ENCODE measurements around the gene NIPBL.
"Not testable (repeated sequence)": the region's sequence is repeated elsewhere in the genome, so short reads cannot be mapped to it uniquely, and the experiment has no call there.

Gene NIPBL

GRCh38 chr5:36904677-36905076 is 28.1 kb downstream of the NIPBL start:
- TF ChIP-seq CTCF (IDR thresholded peaks at IDR 0.05; ENCODE audit: low read depth, low read length, missing control alignments), result no peak
- H3K4me3 ChIP-seq (ENCODE audit: low read depth, low read length), result no peak overlapping the region
- no peak for DNase-seq (ENCODE audit: low read depth)

GRCh38 chr5:36908544-36909260 is 32.1 kb downstream of the NIPBL start:
- no peak overlapping the region for H3K4me3 ChIP-seq (ENCODE audit: low read depth, low read length)
- TF ChIP-seq CTCF (IDR thresholded peaks at IDR 0.05; ENCODE audit: low read depth, low read length, missing control alignments), result no peak
- no peak for DNase-seq (ENCODE audit: low read depth)

GRCh38 chr5:36915653-36916052 is 39.1 kb downstream of the NIPBL start:
- TF ChIP-seq CTCF (IDR thresholded peaks at IDR 0.05; ENCODE audit: low read depth, low read length, missing control alignments), result no peak
- no peak for DNase-seq (ENCODE audit: low read depth)

GRCh38 chr5:36916614-36917013 is 40.0 kb downstream of the NIPBL start:
- not testable (repeated sequence) for DNase-seq (ENCODE audit: low read depth); H3K4me3 ChIP-seq (ENCODE audit: low read depth, low read length)

More at GRCh38 chr5:36915653-36916052, 39.1 kb downstream of the NIPBL start:
- no peak overlapping the region for H3K4me3 ChIP-seq (ENCODE audit: low read depth, low read length)

GRCh38 chr5:36917358-36917757 is 40.8 kb downstream of the NIPBL start:
- not testable (repeated sequence) for DNase-seq (ENCODE audit: low read depth); H3K4me3 ChIP-seq (ENCODE audit: low read depth, low read length)

GRCh38 chr5:36919238-36919637 is 42.7 kb downstream of the NIPBL start:
- DNase-seq (ENCODE audit: low read depth), result no peak

GRCh38 chr5:36919650-36920049 is 43.1 kb downstream of the NIPBL start:
- no peak for TF ChIP-seq CTCF (IDR thresholded peaks at IDR 0.05; ENCODE audit: low read depth, low read length, missing control alignments)
- no peak for DNase-seq (ENCODE audit: low read depth)
- H3K4me3 ChIP-seq (ENCODE audit: low read depth, low read length), result no peak overlapping the region

More at GRCh38 chr5:36919238-36919637, 42.7 kb downstream of the NIPBL start:
- no peak for TF ChIP-seq CTCF (IDR thresholded peaks at IDR 0.05; ENCODE audit: low read depth, low read length, missing control alignments)
- no peak overlapping the region for H3K4me3 ChIP-seq (ENCODE audit: low read depth, low read length)

GRCh38 chr5:36928947-36929346 is 52.4 kb downstream of the NIPBL start:
- H3K4me3 ChIP-seq (ENCODE audit: low read depth, low read length), result no peak overlapping the region
- no peak for TF ChIP-seq CTCF (IDR thresholded peaks at IDR 0.05; ENCODE audit: low read depth, low read length, missing control alignments)
- no peak for DNase-seq (ENCODE audit: low read depth)
